GM23248 (cell line): Measurements from ENCODE around the gene RNF39. TPM values are rescaled to one million over a fixed set of nuclear protein-coding genes. Genes with fewer than 3 reads are reported as not detected.

ENCODE experiments used
- DNase-seq: peaks from one replicate; pipeline ENCODE4 v3.0.0-alpha.2; 2015
- H2AFZ ChIP-seq: fragments of 200-600 bp; sonication (generic); 2 replicates; pipeline ENCODE4 v1.6.1; 2016; ENCODE audit warnings: antibody characterized with exemption
- H3F3A ChIP-seq: fragments of 200-600 bp; sonication (generic); 2 replicates; pipeline ENCODE4 v1.6.1; 2016; ENCODE audit warnings: mild to moderate bottlenecking, antibody characterized with exemption, mixed run types; ENCODE audit not compliant: insufficient read depth
- H3K27ac ChIP-seq: fragments of 200-600 bp; sonication (generic); 2 replicates; pipeline ENCODE4 v1.5.1; 2016; ENCODE audit warnings: mild to moderate bottlenecking
- H3K27me3 ChIP-seq: fragments of 200-600 bp; sonication (generic); replicated peaks from 2 replicates; pipeline ENCODE4 v1.6.1; 2016; ENCODE audit warnings: mild to moderate bottlenecking; ENCODE audit not compliant: insufficient read depth
- H3K36me3 ChIP-seq: fragments of 200-600 bp; sonication (generic); 2 replicates; pipeline ENCODE4 v1.6.1; 2016; ENCODE audit warnings: low read depth, mild to moderate bottlenecking
- H3K4me1 ChIP-seq: fragments of 200-600 bp; sonication (generic); 2 replicates; pipeline ENCODE4 v1.6.1; 2016; ENCODE audit warnings: mild to moderate bottlenecking; ENCODE audit not compliant: insufficient read depth
- H3K4me2 ChIP-seq: fragments of 200-600 bp; sonication (generic); one replicate; pipeline ENCODE4 v1.6.1; 2016; ENCODE audit warnings: mild to moderate bottlenecking; ENCODE audit not compliant: unreplicated experiment
- H3K4me3 ChIP-seq: fragments of 200-600 bp; sonication (generic); 2 replicates; pipeline ENCODE4 v1.5.1; 2016; ENCODE audit warnings: mild to moderate bottlenecking
- H3K79me2 ChIP-seq: fragments of 200-600 bp; sonication (generic); 2 replicates; pipeline ENCODE4 v1.6.1; 2016; ENCODE audit warnings: mild to moderate bottlenecking; ENCODE audit not compliant: insufficient read depth
- H3K9ac ChIP-seq: fragments of 200-600 bp; sonication (generic); 2 replicates; pipeline ENCODE4 v1.6.1; 2016; ENCODE audit warnings: mild to moderate bottlenecking
- H3K9me2 ChIP-seq: fragments of 200-600 bp; sonication (generic); 2 replicates; pipeline ENCODE4 v1.6.1; 2016; ENCODE audit warnings: mixed run types, mild to moderate bottlenecking, moderate library complexity; ENCODE audit not compliant: insufficient read depth
- H3K9me3 ChIP-seq: fragments of 200-600 bp; sonication (generic); one replicate; pipeline ENCODE4 v1.6.1; 2017; ENCODE audit warnings: low read depth
- H4K20me1 ChIP-seq: fragments of 200-600 bp; sonication (generic); 2 replicates; pipeline ENCODE4 v1.6.0; 2016; ENCODE audit not compliant: insufficient read depth
- EZH2 ChIP-seq: fragments of 200-600 bp; sonication (generic); IDR thresholded peaks from 2 replicates; pipeline ENCODE4 v1.6.1; 2018; ENCODE audit warnings: antibody characterized with exemption, mild to moderate bottlenecking; ENCODE audit not compliant: insufficient read depth, poor library complexity, severe bottlenecking
- EZH2phosphoT487 ChIP-seq: fragments of 200-600 bp; sonication (generic); IDR thresholded peaks from 2 replicates; pipeline ENCODE4 v1.6.1; 2018; ENCODE audit warnings: antibody characterized with exemption, moderate library complexity, mild to moderate bottlenecking, low read depth; ENCODE audit not compliant: insufficient read depth
- WGBS, 2 experiments: methylation state at CpG; one replicate each; pipeline ENCODE4 v1.1.6; 2015 to 2017; ENCODE audit warnings: low lambda C conversion rate in 2 of 2, low coverage in 1 of 2; ENCODE audit errors: missing lambda C conversion rate in 2 of 2; 5-methylcytosine and 5-hydroxymethylcytosine counted together
- in situ Hi-C: fragments of 300-500 bp; cut with MboI; formaldehyde crosslinking; loops from 2 replicates; pipeline ENCODE4 v1.15.0; 2020
- polyA plus RNA-seq: library from polyadenylated mRNA; unstranded; fragments of >200 nt; fragmentation: Nextera tagmentation; extraction: Ambion mirVana; gene quantifications from 2 replicates; pipeline ENCODE4 v1.2.1, GENCODE V29; 2016
- total RNA-seq: library from RNA; depleted of rRNA; stranded (reverse); fragments of >200 nt; shearing (Covaris generic); gene quantifications from 2 replicates; pipeline ENCODE4 v1.2.3, GENCODE V29; 2014

RNF39 gene
- total and polyA plus RNA-seq, 2 experiments from 2014 or later: 0.21 TPM; not detected in 1

- no peaks in the 10 kb centered on the region for H3K27me3 ChIP-seq
- in situ Hi-C loops: no loop called here
- H3K9me3 ChIP-seq: no peaks in the 10 kb centered on the region
- peaks cover 21% of the 10 kb centered on the region for H3F3A ChIP-seq
- H3K36me3 ChIP-seq: peaks cover 10% of the 10 kb centered on the region
- no peak for DNase-seq
- H4K20me1 ChIP-seq: no peaks in the 10 kb centered on the region
- H3K9me2 ChIP-seq: no peaks in the 10 kb centered on the region
- H3K9ac ChIP-seq: no peak overlapping the region
- no peak for TF ChIP-seq EZH2
- peaks cover 22% of the 10 kb centered on the region for H3K4me1 ChIP-seq
- peak overlapping the region; percentile 22 for H3K4me2 ChIP-seq
- peaks cover 67% of the 10 kb centered on the region for H3K79me2 ChIP-seq
- H3K4me3 ChIP-seq: no peak overlapping the region
- WGBS, 2 experiments: 81 to 84% methylated on average over 2 of the region's 2 CpGs
- no peak overlapping the region for H2AFZ ChIP-seq
- no peak overlapping the region for H3K27ac ChIP-seq
Measured at GRCh38 chr6:30063315-30063714, 12.3 kb downstream of the RNF39 start.

- DNase-seq: no peak
- Histone ChIP-seq H3K36me3 (peaks cover 10% of the 10 kb centered on the region), H3K27ac (peak overlapping the region; percentile 94; the same call in 1 of the 2 replicates), H4K20me1 (no peaks in the 10 kb centered on the region), H3K79me2 (peaks cover 60% of the 10 kb centered on the region), H3F3A (peaks cover 21% of the 10 kb centered on the region), H3K9ac (no peak overlapping the region), H3K4me3 (peak overlapping the region; percentile 98), H3K9me2 (no peaks in the 10 kb centered on the region), H3K4me1 (peaks cover 16% of the 10 kb centered on the region), H2AFZ (no peak overlapping the region), H3K4me2 (peak overlapping the region; percentile 99), H3K9me3 (no peaks in the 10 kb centered on the region), H3K27me3 (no peaks in the 10 kb centered on the region)
- in situ Hi-C loops: no loop called here
- TF ChIP-seq EZH2phosphoT487 (no peak), EZH2 (no peak)
- 95 to 98% methylated on average over 7 of the region's 7 CpGs for WGBS, 2 experiments
Measured at GRCh38 chr6:30062471-30063178, 12.9 kb downstream of the RNF39 start.

- Histone ChIP-seq H3K9me3 (no peaks in the 10 kb centered on the region), H3K9ac (peak overlapping the region; percentile 97), H3K4me2 (peak overlapping the region; percentile 99), H3K9me2 (no peaks in the 10 kb centered on the region), H2AFZ (peak overlapping the region; percentile 100), H3K27me3 (no peaks in the 10 kb centered on the region), H3K79me2 (peaks cover 55% of the 10 kb centered on the region), H3K36me3 (peaks cover 10% of the 10 kb centered on the region), H4K20me1 (no peaks in the 10 kb centered on the region), H3F3A (peaks cover 21% of the 10 kb centered on the region), H3K4me1 (peaks cover 16% of the 10 kb centered on the region), H3K4me3 (peak overlapping the region; percentile 98), H3K27ac (peak overlapping the region; percentile 94)
- in situ Hi-C loops: no loop called here
- 58 to 60% methylated on average over 13 of the region's 13 CpGs for WGBS, 2 experiments
- DNase-seq: peak; percentile 57
- TF ChIP-seq EZH2 (no peak), EZH2phosphoT487 (no peak)
Measured at GRCh38 chr6:30061858-30062458, 13.6 kb downstream of the RNF39 start.

- 1% methylated on average over 47 to 48 of the region's 48 CpGs for WGBS, 2 experiments
- Histone ChIP-seq H3K36me3 (peaks cover 10% of the 10 kb centered on the region), H3K27me3 (no peaks in the 10 kb centered on the region), H3K4me1 (peaks cover 15% of the 10 kb centered on the region), H3K9me2 (no peaks in the 10 kb centered on the region), H3F3A (peaks cover 18% of the 10 kb centered on the region), H3K9me3 (no peaks in the 10 kb centered on the region), H3K9ac (peak within 1 kb of the TSS; percentile 97), H3K4me2 (peak within 1 kb of the TSS; percentile 99), H2AFZ (peak within 1 kb of the TSS; percentile 100), H3K27ac (peak within 1 kb of the TSS; percentile 94), H3K4me3 (peak within 1 kb of the TSS; percentile 98), H3K79me2 (peaks cover 55% of the 10 kb centered on the region), H4K20me1 (no peaks in the 10 kb centered on the region)
- in situ Hi-C loops: no loop called here
- peak; percentile 99 for DNase-seq
- TF ChIP-seq EZH2phosphoT487: no peak
- no peak for TF ChIP-seq EZH2
Measured at GRCh38 chr6:30061092-30061857, 14.3 kb downstream of the RNF39 start, which contains the start of gene POLR1H. Gene POLR1H, plus strand, starts transcription at chr6:30061265. Its CDS starts 260 bp downstream, at chr6:30061525.
